ENCODE results near the gene VWA8.

The VWA8 gene

DNA sequence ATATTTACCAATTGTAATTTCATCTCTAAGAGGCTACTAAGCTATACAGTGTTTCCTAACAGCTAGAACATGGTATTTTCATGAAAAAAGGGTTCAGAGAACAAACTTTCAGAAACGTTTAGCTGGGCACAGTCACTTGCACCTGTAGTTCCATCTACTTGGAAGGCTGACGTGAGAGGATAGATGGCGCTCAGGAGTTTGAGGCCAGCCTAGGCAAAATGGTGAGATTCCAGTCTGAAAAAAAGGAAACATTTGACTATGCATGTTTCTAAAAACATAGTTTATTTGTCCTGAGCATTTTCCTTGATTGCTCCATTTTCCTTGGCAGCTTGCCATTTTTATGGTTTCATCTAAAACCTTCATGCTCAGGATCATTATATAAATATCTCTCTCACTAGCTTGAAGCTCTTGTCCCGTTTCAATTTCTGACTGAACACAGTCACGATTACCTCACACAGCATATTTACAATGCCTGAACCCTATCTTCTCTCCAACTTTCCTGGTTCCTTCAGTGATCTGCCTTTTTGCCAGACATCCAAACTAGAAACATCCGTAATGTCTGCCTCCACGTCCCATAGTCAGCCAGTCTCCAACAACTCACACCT, 302.8 kb downstream of the VWA8 start:
- peak; percentile 25 for DNase-seq (ENCODE audit: low read depth)
- no peak overlapping the region for H3K4me3 ChIP-seq (ENCODE audit: control insufficient read depth, low read depth, low read length)
- TF ChIP-seq, protein P1, sequence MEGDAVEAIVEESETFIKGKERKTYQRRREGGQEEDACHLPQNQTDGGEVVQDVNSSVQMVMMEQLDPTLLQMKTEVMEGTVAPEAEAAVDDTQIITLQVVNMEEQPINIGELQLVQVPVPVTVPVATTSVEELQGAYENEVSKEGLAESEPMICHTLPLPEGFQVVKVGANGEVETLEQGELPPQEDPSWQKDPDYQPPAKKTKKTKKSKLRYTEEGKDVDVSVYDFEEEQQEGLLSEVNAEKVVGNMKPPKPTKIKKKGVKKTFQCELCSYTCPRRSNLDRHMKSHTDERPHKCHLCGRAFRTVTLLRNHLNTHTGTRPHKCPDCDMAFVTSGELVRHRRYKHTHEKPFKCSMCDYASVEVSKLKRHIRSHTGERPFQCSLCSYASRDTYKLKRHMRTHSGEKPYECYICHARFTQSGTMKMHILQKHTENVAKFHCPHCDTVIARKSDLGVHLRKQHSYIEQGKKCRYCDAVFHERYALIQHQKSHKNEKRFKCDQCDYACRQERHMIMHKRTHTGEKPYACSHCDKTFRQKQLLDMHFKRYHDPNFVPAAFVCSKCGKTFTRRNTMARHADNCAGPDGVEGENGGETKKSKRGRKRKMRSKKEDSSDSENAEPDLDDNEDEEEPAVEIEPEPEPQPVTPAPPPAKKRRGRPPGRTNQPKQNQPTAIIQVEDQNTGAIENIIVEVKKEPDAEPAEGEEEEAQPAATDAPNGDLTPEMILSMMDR (IDR thresholded peaks at IDR 0.05; ENCODE audit: control insufficient read depth, insufficient read depth, low read depth, low read length, missing control alignments), result no peak

DNA sequence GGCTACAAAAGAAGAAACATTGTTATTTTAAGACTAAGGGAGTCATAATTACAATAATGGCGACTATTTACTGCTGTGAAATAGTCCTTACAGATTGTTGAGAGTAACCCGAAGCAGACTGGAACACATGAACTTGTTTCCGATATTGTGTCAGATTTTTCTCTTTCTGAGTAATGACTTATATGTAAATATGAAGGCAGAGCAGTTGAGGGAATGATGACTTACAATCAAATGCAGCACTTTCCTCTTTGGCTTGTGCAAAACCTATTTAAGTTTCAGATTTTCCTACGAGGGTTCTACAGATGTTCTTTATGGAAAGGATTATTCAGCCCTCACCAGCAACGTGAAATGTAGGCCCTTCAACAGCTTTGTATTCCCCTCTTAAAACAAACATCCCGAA, 304.9 kb downstream of the VWA8 start:
- DNase-seq (ENCODE audit: low read depth), result no peak
- TF ChIP-seq, protein P1 (IDR thresholded peaks at IDR 0.05; ENCODE audit: control insufficient read depth, insufficient read depth, low read depth, low read length, missing control alignments), result no peak
- H3K4me3 ChIP-seq (ENCODE audit: control insufficient read depth, low read depth, low read length), result no peak overlapping the region

DNA sequence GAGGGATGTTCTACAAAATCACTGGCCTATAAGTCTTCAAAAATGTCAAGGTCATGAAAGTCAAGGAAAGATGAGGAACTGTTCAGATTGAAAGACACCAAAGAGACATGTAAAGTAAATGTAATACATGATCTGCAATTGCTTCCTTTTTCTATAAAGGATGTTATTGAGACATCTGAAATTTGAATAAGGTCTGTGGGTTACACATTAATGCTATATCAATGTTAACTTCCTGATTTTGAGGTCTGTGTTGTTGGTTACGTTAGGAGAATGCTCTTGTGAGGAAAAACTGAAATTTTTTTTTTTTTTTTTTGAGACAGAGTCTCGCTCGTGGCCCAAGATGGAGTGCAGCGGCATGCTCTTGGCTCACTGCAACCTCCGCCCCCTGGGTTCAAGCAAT, 306.1 kb downstream of the VWA8 start:
- TF ChIP-seq, protein P1 (IDR thresholded peaks at IDR 0.05; ENCODE audit: control insufficient read depth, insufficient read depth, low read depth, low read length, missing control alignments), result no peak
- no peak for DNase-seq (ENCODE audit: low read depth)
- no peak overlapping the region for H3K4me3 ChIP-seq (ENCODE audit: control insufficient read depth, low read depth, low read length)

DNA sequence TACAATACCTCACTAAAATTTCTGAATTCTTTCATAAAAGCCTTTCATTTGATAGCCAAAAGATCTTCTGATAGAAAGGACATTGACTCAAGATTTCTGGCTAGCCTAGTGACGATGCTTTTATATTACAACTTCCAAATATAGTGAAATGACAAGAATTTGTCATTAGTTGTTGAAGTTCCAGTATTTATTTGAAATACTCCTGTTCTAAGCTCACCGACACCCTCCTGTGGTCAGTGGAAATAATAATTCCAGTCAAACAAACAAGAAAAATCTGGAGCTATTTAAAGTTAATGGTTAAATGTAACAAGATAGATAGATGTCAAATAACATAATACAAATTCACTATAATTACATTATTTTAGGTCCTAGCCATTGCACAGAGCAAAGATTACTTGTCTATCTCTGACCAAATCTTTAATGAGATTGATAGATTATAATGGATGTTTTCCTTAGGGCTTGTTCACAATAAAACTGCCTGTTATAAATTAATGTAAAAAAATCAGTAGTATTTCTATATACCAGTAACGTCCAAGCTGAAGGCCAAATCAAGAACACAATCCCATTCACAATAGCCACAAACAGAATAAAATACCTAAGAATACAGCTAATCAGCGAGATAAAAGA, 308.1 kb downstream of the VWA8 start:
- TF ChIP-seq, protein P1 (IDR thresholded peaks at IDR 0.05; ENCODE audit: control insufficient read depth, insufficient read depth, low read depth, low read length, missing control alignments), result peak; percentile 49
- H3K4me3 ChIP-seq (ENCODE audit: control insufficient read depth, low read depth, low read length), result no peak overlapping the region
- DNase-seq (ENCODE audit: low read depth), result no peak

DNA sequence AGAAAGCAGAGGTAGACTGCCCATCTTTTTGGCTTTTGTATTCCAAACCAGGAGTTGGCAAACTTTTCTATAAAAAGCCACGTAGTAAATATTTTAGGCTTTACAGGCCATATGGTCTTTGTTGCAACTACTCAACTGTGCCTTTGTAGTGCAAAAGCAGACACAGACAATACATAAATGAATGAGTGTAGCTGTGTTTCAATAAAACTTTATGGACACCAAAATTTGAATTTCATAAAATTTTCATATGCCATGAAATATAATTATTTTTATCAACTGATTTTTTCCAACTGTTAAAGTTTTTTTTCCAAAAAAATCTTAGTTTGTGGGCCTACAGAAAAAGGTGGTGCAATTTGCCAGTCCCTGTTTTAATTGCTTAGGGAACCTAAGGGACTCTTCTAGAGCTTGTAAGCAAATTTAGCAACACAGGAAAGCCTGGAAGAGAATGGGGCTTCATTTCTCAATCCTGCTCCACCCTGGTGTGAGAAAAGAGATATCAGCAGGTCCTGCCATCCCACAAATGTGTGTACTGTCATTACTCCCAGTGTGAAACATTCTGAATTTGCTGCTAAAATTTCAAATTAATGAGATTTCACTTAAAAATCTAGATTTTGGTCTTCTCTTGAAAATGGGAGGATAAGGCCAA, 309.4 kb downstream of the VWA8 start:
- TF ChIP-seq, protein P1 (IDR thresholded peaks at IDR 0.05; ENCODE audit: control insufficient read depth, insufficient read depth, low read depth, low read length, missing control alignments), result no peak
- no peak for DNase-seq (ENCODE audit: low read depth)
- H3K4me3 ChIP-seq (ENCODE audit: control insufficient read depth, low read depth, low read length), result no peak overlapping the region

DNA sequence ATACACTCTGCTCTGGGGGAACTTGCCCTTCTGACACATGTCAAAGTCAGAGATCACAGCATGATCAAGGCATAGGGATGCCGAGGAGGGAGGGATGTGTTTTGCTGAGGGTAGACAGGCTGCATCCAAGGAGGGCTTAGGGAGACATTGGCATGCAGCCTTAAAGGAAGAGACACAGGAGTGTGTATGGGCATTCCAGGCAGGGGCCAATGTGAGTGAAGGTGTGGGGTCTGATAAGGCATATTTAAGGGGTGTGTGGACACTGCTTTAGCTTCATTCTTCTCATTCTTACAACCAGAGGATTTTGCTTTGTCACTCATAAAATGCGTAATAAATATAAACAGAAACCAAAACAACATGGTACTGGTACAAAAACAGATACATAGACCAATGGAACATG, 310.2 kb downstream of the VWA8 start:
- H3K4me3 ChIP-seq (ENCODE audit: control insufficient read depth, low read depth, low read length), result no peak overlapping the region
- TF ChIP-seq, protein P1 (IDR thresholded peaks at IDR 0.05; ENCODE audit: control insufficient read depth, insufficient read depth, low read depth, low read length, missing control alignments), result no peak
- DNase-seq (ENCODE audit: low read depth), result no peak
